HG02981 (cell line): ENCODE results near the gene PPP1R3E.

Experiments used
- ATAC-seq: cut with Tn5 transposase; IDR thresholded peaks from one replicate; pipeline ENCODE4 v1.9.1; 2021; ENCODE audit warnings: mild to moderate bottlenecking, moderate library complexity; ENCODE audit not compliant: unreplicated experiment

Gene PPP1R3E

DNA sequence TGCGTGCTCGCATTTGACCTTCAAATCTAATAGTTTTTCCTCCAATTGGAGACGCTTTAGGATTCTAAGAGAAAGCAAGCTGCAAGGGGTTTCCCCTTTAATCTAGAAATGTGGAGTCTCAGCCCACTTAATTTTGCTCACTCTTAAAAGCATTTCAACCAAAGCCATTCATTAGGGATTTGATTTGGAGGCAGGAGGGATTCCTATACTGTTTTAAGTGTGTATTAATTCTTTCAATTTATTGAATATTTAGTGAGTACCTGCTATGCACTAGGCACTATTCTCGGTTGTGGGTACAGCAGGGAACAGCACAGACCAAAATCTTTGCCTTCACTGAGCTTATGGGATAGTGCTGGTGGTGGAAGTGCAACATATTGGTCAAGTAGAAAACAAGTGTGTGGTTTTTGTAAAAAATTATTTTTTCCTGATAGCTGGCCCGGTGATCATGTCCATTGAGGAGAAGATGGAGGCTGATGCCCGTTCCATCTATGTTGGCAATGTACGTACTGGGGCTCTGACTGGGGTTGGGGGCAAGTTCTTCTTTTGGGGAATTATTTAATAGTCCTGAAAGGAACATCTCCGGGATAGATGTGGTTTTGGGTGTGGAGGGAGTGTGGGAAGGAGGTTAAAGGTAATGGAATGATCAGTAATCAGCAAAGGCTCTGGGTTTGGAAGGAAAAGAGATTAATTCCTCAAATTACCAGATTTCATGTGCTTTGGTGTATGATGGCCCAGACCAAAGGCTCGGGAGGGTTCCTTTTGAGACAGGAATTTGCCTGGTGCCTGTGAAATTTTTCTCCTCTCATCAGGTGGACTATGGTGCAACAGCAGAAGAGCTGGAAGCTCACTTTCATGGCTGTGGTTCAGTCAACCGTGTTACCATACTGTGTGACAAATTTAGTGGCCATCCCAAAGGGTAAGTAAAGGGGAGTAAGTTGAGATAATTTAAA, 20.2 kb upstream of the PPP1R3E start:
- no peak for ATAC-seq

DNA sequence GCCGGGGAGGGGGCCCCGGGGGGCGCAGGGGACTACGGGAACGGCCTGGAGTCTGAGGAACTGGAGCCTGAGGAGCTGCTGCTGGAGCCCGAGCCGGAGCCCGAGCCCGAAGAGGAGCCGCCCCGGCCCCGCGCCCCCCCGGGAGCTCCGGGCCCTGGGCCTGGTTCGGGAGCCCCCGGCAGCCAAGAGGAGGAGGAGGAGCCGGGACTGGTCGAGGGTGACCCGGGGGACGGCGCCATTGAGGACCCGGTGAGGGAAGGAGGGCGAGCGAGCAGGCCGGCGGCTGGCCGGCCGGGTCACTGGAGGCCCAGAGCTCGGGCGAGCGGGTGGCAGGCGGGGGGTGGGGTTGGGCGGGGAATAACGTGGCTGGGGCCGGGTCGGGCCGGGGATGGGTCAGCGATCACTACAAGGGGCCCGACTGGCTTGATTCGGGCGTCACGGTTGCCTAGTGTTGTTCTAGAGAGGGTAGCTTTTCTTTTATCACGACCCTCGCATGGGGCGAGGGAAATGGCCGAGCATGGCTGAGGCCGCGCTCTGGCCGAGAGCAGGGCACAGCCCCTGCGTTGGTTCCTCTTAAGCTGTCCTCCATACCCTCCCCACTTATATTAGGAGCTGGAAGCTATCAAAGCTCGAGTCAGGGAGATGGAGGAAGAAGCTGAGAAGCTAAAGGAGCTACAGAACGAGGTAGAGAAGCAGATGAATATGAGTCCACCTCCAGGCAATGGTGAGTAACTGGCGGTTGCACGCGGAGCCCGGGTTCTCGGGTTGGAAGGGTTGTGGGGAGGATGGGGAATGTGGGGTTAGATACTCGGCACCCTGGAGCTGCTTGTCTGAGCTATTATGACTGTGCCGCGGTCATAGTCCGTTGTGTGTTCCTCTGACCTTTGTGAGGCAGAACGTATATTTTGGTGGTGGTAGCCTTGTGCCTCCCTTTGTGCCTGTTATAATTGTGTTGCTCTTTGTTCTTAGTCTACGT, 19.2 kb upstream of the PPP1R3E start:
- peak; percentile 3 for ATAC-seq

DNA sequence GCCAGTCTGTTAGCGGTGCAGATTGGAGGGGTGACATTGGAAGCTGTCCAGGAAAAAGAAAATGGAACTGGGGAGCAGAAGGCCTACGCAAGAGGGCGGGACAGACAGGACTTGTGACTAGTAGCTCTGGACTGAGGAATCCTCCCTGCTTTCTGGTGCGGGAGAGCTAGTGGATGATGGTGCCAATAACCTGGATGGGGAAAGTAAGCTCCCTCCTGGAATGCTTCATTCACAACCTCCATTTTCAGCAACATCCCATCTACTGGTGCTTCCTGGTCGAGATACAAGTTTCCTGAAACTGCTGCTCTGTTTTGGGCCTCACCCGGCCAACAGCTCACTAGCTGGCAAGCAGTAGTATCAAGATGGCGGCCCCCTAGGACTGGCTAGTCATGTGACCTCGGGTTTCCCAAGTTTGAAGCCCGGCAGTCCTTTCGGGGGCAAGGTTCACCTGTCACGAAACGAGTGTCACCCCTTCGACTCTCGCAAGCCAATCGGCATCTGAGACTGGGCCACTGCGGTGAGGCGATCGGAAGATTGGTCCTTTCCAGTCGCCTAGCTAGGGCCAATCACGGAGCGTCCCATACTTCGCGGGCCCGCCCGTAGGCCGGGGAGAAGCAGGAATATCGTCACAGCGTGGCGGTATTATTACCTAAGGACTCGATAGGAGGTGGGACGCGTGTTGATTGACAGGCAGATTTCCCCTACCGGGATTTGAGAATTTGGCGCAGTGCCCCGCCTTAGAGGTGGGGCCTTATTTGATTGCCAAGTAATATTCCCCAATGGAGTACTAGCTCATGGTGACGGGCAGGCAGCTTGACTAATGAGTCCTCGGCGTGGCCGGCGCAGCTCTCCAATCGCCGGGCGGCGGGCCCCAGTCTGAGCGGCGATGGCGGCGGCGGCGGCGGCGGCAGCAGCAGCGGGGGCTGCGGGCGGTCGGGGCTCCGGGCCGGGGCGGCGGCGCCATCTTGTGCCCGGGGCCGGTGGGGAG, 18.2 kb upstream of the PPP1R3E start, which contains the start of gene PABPN1:
Gene PABPN1, plus strand, starts transcription at position 874 of the 988 bp plus-strand sequence. Its CDS starts 13 bp downstream, at position 887.
- peak; percentile 91 for ATAC-seq

DNA sequence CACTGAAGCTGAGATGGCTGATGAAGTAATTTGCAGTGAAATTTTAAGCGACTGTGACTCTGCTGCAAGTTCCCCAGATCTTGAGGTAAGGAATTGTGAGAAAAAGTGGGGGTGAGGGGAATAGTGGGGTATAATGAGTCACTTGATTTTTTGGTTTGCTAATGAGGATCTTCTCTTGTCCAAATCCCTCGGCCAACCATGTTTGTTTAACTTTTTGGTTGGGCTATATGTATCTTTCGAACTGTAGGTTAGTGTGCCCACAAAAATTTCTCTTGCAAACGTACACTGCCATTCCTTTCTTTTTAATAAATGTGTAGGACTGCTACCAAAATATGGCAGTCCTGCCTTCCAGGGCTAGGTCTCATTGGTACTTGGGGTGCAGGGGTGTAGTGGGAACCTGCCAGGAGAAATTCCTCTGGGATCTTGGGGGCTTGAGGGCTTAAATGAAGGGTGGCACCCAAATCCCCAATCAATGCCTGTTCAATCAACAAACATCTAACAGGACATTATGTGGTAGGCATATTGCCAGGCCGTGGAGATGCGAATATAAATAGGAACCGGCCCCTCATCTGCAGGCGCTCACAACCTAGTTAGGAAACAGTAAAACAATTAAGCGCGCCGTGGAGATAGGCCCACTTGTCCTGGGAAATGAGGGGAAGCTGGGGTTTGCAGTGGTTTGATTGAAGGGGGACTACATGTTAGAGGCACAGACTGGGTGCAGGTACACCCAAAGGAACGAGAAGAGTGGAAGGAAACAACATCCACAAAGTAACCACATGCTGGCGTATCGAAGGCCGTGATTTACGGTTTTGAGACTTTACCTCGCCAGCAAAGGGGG, 17.3 kb upstream of the PPP1R3E start:
- no peak for ATAC-seq

DNA sequence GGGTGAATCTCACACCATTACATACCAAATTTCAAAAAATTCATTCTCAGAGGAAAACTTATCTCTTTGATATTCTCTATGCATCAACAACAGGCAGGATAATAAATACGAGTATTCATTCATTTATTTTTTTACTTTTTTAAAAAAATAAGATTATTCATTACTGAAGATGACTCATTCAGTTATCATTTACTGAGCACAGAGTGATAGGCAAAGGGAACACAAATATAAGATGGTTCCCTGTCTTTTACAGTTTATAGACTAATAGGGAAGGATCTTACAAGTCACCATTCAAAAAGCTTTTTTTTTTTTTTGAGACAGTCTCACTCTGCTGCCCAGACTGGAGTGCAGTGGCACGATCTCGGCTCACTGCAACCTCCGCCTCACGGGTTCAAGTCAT, 13.6 kb upstream of the PPP1R3E start:
- ATAC-seq, result no peak

DNA sequence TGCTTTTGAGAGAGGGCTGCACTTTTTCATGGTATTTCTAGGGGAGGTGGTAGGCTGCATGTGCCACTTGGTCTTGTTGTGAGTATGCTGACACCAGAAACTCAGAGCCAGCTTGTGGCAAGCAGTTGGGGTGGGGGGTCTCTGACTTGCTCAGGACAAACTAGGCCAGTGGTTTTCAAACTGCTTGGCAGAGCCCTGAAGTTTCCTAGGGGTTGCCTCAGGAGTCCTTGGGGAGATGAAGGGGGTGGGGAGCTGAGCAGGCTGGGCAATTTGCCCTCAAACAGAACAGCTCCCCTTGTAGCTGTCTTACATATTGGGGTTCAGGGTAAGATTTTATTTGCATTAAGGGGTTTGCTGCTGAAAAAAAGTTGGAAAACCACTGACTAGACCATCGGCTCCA, 7.9 kb upstream of the PPP1R3E start:
- no peak for ATAC-seq

DNA sequence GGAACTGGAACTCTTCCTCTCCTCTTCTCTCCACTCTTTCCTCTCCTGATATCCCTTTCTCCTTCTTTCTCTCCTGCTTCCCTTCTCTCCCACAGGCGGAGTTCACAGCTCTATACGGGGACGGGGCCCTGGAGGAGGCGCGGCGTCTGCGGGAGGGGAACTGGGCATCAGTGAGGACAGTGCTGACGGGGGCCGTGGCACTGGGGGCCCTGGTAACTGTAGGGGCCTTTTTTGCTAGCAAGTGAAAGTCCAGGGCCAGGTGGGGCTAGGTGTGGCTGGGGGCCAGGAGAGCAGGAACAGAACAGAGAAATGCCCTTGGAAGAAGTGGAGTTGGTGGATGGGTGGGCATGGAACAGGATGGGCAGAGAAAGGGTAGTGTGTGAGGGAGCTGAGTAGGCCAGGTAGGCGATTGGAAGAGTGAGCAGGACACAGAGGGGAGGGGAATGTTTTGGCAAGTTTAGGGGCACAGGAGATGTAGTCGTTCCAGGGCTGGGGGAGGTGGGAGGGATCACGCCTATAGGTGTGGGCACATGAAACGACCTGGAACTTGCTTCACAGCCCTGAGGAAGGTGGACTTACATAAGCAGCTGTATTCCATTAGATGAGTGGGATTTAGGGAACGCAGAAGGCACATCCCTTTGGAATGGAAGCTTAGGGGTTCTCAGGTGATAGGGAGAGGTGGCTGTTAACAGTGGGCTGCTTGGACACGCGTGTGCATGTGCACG, 6.2 kb upstream of the PPP1R3E start:
- ATAC-seq, result no peak

DNA sequence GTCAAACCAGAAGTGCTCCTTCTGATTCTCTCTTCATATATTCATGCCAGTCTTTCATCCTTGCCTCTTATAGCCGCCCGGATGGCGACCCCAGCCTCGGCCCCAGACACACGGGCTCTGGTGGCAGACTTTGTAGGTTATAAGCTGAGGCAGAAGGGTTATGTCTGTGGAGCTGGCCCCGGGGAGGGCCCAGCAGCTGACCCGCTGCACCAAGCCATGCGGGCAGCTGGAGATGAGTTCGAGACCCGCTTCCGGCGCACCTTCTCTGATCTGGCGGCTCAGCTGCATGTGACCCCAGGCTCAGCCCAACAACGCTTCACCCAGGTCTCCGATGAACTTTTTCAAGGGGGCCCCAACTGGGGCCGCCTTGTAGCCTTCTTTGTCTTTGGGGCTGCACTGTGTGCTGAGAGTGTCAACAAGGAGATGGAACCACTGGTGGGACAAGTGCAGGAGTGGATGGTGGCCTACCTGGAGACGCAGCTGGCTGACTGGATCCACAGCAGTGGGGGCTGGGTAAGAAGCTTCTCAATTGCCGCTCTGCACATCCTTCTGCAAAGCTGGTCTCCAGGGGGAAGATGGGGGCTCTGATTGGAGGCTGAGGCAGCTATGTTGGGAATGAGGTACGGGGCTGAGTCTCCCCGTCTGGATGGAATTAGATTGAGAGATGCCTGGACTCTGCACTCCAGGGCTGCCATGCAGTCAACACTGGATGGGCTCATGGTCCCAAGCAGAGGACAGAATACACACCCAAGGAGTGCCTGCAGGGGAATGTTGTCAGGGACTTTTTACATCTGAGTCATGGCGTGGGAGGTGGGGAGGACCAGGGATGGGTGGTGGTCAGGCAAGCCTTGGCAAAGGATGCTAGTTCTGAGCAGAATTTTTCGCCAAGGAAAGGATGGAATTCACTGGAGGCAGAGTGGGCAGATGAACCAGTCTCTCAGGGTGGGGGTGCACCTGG, 5.3 kb upstream of the PPP1R3E start:
- no peak for ATAC-seq

DNA sequence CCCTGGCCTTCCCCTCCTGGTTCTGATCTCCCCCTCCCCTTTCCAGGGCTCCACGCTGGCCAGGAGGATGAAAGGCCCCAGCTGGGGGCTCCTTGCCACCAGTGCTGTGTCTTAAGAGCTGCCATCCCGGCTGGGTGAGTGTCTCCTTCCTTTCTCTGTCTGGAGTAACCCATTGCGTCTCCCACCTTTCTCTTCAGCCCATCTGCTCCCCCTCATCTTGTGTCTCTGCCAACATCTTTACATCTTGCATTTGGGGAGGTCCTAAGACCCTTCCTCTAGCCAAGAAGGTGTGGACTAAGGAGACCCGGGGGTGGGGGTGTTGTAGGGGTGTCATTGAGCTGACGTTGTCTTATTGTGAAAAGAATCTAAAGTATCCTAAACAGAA, 4.5 kb upstream of the PPP1R3E start:
- no peak for ATAC-seq

DNA sequence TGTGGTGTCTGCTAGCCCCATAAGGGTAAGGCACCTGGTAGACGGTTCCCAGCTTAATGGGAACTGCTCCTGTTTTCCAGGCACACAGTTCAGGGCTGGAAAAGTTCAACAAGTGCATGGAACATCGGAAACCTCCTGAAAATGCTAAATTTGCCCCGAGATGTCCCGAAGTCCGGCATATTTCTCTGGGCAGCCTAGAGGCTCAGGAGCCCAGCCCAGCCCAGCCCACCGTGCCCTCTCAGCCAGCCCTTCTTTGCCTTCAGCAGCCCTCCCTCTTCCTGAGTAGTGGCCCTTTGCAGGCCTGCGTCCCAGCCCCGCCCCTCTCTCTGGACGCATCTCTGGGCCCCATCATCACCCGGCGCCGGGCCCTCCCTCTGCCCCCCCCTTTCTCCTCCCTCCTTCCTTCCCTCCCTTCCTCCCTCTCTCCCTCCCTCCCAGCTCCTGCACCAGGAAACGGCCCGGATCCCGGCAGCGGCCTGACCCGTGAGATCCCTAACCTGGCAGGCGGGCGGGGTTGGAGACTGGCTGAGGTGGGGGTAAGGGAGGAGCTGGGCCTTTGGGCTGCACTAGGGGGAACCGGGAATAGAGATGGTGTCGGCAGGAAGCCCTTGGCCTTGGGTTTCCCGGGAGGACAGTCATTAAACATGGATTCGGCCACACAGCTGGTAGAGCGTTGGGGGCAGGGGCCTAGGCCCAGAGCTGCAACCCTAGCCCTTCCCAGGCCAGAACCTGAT, 3.9 kb upstream of the PPP1R3E start, which contains the start of gene BCL2L2:
Gene BCL2L2, plus strand, starts transcription at position 422 of the 734 bp plus-strand sequence. CDS start 935 bp downstream, outside the sequence.
- ATAC-seq, result no peak

DNA sequence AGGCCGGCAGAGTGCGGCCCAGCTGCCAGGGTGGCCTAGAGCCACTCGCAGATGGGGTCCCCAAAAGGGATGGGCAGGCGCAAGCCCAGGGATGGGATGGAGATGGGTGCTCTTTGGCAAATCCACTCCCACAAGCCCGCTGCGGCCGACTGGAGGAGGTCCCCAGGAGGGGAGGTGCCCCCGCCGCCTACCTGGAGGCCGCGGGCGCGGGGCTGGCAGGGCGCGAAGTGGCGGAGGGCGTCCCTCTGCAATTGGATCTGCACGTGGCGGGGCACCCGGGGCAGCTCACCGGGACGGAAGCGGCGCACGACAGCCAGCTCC, 730 bp downstream of the PPP1R3E start:
- ATAC-seq, result peak; percentile 12

DNA sequence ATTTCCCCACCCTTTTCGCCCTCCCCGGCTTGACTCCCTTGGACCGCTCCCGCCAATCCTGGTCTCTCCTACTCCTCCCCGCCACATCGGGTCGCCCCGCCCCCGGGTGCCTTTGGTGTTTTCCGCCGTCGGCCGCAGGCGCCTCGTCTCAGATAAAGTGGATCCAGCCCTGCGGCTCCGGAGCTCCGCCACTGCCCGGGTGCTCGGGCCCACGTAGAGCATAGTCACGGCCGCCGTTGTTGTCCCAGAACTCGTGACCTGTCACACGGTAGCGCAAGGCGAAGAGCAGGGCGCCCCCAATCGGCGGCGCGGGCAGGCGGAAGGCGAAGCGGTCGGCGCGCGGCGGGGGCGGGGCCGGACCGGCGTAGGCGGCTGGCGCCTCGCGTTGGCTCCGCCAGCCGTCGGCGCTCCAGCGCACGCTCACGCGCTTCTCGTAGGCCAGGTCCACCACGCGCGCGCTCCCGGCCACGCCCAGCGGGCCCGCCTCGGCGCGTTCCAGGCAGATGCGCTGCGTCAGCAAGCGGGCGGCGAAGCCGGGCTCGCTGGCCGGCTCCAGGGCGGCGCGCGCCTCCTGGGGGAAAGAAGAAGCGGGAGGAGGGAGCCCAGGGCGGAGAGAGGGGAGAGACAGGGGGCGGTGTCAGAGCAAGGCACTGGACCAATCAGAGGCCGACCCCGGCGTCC, 1.2 kb downstream of the PPP1R3E start:
- ATAC-seq, result peak; percentile 80

DNA sequence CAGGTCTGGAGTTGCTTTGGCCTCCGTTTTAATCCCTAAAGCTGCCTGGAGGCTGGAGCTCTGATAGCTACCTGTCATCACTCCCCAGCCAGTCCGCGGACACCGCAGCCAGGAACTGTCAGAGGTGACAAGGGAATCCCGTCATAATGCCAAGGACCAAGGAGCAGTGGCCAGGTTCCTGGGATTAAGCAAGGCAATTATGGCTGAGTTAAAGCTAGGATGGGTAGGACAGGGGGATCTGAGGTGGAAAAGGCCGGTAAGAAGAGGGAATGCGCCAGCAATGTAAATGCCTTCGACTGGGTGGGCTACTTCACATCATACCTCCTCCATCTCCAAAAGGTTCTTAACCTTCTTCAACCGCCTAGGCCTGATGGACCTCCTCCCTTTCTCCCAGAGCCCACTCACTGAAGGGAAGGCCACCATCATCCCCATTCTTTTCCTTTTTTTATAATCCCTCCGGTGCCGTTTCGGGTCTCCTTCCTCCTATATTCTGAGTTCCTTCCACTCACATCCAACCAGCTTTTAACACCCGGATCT, 1.9 kb downstream of the PPP1R3E start:
- no peak for ATAC-seq

DNA sequence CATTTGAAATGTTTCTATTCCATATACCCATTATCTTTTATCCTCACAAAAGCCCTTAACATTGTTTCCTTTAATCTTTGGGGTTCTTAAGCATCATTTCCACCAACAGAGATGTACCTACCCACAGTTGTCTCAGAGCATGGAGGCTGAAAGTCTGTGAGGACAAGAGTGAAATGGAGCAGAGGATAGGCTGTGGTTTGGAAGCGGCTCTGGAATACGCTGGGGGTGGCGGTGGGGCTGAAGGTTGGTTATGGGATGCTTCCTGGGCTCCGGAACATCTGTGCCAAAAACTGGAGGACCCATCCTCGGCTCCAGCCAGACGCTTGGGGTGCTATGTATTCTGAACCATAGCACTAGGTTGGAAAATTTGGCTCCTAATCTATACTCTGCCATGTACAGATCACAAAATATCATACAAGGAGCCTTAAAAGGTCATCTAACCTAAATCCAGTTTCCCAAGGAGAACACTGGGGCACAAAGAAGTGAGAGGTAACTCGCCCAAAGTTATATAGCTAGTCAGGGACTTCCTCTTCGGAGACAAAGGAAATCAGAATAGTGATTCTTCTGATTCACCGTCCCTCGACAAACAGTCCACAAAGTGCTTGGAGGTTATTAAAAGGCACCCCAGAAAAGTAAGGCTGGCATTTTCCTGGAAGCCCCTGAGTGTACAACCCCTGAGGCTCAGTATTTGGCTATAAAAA, 2.5 kb downstream of the PPP1R3E start:
- ATAC-seq, result no peak

DNA sequence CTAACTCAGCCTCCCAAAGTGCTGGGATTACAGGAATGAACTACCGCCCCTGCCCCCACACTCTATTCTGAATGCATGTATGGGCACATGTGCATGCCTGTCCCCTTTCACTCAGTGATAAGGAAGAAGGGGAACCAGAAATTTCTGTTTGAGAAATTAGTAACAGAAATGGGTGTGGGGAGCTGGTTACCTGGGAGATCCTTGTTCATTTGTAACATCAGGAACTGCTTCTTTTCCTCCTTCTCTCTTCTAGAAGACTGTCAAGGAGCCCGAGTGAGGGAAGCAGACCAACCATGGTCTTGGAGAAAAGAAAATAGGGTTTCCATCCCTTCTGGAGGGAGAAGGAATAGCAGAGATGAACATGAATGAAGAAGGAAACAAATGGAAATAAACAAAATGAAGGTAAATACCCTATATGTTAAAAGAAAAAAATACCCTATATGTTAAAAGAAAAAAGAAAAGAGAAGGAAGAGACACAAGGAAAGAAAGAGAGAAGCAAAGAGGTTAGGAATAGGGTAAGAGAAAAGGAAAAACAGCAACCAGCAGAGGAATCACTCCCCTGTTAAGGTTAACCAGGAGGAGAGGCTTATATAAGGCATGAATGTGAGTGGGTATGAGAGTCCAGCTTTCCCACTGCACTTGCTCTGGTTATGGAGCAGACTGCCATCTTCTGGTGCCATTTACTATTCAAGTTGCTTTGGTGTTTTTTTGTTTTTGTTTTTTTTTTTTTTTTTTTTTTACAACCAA, 3.3 kb downstream of the PPP1R3E start:
- no peak for ATAC-seq
